GM19099 (cell line): ENCODE measurements around the gene SMIM29.

Experiments
- POLR2A ChIP-seq: IDR thresholded peaks from 3 replicates; pipeline ENCODE4 v1.6.1; 2011; ENCODE audit warnings: low read depth; ENCODE audit not compliant: insufficient read length; ENCODE audit errors: extremely low read depth

The SMIM29 gene

DNA sequence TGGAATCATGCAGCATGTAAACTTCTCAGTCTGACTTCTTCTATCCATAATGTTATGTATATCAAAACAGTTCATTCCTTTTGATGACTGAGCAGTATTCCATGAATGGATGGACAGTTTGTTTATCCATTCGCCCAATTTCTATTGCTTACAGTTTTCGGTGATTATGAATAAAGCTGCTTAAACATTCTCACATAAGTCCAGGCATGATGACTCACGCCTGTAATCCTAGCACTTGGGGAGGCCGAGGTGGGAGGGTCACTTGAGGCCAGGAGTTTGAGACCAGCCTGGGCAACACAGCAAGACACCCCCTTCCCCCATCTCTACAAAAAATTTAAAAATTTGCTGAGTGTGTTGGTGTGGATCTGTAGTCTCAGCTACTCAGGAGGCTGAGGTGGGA, 35.0 kb downstream of the SMIM29 start:
- TF ChIP-seq POLR2A, result no peak

DNA sequence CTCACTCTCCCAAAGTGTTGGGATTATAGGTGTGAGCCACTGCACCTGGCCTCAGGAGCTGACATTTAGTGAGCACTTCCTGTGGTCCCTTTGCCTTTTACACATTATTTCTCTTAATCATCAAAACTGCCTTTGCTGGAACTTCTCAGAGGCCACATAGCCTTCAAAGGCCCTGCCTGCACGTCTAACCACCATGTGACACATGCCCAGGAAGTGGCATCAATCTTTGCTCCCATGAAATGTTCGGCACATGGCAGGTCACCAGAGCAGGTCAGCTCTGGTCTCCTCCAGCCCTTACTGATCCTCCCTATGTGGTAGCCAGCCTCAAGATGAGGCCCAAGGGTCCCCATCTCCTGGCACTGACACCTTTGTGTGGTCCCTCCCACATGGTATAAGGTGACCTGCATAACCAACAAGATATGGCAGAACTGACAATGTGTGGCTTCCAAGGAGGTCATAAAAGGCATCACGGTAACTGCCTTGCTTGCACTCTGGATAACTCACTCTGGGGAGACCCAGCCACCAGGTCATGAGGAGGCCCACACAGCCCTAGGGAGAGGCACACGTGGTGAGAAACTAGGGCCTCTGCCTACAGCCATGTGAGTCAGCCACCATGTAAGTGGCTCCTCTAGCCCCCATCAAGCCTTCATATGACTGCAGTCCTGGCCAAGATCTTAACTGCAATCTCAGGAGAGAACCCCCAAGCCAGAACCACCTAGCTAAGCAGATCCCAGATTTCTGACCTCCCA, 40.9 kb downstream of the SMIM29 start:
- TF ChIP-seq POLR2A, result no peak

DNA sequence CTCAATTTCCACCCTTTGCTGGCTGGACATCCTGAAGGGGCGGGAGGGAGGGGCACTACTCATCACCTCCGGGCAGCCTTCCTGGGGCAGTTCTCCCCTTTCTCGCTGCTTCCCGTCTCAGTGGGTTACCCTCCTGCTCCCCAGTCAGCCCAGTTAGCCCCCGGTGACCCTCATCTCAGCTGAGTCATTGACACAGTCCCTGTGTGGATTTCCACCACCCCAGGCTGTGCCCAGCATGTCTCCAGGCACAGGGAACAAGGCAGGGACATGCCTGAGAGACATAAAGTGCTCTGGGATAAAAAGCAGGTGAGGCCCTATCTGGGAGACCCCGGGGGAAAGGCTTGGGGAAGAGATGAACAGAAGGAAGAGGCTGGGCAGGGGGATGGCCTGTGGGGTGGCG, 42.1 kb downstream of the SMIM29 start:
- TF ChIP-seq POLR2A, result no peak

DNA sequence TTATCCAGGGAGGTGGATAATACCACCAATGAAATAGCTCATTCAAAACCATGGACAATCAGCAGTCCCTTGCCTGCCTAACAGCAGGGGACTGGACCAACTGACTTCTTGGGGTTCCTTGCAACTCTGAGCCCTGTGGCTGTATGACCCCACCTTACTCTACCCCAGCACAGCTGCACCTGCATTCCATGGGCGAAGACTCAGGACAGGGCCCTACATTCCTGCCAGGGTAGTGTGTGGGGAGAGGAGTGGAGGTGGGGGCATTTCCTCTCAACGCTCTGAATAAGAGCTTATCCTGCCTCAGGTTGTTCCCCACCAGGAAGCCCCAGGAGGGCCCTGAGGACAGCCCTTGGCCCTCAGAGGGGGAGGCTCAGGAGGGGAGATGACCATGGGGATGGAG, 42.9 kb downstream of the SMIM29 start:
- TF ChIP-seq POLR2A, result no peak

DNA sequence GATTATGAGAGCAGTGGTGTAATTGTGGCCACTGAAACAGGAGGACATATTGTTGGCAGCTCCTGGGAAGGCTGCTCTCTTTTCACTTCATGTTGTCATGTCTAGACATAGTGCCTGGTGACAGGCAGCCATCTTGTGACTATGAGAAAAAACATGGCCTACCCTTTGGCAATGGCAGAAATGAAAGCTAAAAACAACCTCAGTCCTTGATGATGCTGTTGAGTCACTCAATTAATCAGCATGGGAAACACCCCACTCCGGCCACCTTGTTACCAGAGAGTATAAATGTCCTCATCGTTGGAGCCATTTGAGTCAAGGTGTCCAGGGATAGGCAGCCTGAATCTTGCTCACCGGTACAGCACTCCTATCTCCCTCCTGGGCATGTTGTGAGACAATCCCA, 43.3 kb downstream of the SMIM29 start:
- TF ChIP-seq POLR2A, result no peak

DNA sequence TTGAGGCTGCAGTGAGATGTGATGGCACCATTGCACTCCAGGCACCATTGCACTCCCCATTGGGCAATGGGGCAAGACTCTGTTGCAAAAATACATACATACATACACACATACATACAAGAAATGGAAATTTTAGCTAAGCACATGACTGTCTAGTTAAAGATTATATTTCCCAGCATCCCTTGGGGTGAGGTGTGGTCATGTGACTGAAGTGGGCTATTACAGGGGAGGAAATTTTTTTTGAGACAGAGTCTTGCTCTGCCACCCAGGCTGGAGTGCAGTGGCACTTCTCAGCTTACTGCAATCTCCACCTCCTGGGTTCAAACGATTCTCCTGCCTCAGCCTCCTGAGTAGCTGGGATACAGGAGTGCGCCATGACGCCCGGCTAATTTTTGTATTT, 44.1 kb downstream of the SMIM29 start:
- TF ChIP-seq POLR2A, result no peak

DNA sequence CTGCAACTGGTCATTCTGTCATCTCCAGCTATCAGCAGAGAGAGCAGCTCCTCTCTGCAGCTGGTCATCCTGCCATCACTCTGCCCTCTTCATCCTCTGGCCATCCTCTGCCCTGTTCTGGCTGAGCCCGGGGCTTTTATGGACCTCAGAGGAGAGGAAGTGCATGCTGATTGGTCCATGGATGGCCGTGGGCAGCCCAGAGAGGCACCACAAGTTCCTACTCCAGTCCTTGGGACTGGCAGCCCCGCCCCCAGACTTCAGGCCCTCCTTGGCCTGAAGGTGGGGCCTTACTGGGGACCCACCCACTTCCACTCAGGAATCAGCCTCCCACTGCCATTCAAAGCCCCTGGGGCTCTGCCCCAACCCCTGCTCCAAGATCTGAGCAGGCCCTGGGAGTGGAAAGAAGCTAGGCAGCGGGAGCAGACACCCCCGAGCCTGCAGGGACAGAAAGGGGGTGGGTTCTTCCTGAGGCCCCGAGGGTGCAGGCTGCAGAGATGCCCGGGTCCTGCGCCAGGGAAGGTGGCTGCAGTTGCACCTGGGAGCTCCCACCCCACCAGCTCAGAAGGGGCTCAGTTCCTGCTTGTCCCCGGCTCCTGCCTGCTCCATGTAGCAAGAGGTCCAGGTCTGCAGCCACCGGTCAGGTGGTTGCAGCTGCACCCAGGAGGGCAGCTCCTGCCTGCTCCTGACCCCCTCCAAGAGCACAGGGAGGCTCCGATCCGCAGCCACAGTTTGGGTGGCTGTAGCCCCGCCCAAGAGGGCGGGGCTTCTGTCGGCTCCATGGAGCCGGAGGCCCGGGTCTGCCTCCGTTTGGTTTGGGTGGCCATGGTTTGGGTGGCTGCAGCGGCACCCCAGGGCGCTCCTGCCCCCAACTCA, 46.2 kb downstream of the SMIM29 start:
- no peak for TF ChIP-seq POLR2A

DNA sequence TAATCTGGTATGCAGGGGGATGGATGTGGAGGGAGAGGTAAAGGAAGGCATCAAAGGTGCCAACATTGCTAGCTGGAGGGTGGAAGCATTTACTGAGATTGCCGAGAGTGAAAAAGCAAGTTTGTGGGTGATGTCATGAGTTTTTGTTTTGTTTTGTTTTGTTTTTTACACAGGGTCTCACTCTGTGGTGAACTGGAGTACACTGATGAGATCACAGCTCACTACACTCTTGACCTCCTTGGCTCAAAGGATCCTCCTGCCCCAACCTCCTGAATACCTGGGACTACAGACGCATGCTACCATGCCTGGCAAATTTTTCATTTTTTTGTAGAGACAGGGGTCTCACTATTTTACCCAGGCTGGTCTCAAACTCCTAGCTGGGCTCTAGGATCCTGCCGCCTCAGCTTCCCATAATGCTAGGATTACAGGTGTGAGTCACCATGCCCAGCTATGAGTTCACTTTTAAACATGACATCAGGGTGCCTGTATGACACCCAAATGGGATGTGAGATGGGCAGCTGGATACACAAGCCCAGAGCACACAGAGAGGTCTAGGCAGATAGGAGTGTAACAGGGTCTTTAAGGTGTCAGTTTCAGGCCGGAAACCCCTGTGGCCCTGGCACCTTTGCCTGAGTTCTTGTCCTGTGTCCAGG, 47.2 kb downstream of the SMIM29 start:
- no peak for TF ChIP-seq POLR2A

DNA sequence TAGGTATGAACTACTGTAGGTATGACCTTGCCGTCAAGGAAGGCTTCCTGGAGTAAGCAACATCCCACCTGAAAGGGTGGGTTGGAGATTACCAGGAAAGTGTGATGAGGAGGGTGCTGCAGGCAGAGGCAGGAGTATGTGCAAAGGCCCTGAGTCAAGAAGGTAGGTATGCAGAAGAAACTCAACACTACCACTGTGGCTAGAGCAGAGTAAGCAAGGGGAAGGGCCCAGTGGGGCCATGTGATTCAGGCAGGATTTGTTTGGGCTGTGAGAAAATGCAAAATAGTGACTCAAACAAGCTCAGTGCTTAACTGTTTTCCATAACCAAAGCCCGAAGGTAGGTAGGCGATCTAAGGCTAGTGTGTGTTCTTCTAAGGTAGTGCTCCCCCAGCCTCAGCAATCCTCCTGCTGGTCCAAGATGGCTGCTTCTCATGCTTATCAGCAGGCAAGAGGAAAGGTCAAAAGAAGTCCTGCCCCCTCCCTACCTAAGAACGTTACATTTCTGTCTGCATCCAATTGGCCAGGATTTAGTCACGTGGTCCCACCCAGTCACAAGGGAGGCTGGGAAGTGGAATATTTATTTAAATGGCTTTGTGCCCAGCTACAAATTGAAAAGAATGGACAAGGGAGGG, 48.4 kb downstream of the SMIM29 start:
- TF ChIP-seq POLR2A, result no peak

DNA sequence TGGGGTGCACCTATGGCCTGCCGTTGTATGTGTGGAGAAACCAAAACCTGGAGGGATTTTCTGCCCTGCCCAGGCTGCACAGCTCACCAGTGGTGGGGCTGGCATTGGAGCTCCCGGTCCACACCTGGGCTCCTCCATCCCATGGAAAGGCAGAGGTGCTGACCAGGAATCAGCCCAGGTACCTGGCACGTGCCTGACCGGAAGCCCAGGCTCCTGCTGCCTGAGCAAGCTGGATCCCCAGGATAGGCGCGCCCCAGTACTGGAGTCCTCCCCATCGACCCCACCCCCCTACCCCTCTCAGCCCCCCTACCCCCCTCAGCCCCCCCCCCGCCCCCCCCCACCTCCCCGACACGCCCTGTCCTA, 52.0 kb downstream of the SMIM29 start:
- TF ChIP-seq POLR2A, result no peak
